Testis (tissue), 2 donors: ENCODE measurements around the gene PLP1.

Experiments
- CTCF ChIP-seq, 3 experiments: fragments of 450-650 bp in 2 of 3; fragments of 200-600 bp in 1 of 3; sonication (generic) in 1 of 3; IDR thresholded peaks; one replicate each; pipeline ENCODE4 v1.5.1; 2016 to 2019; ENCODE audit warnings: antibody characterized with exemption in 3 of 3, mild to moderate bottlenecking in 2 of 3, moderate library complexity in 1 of 3
- POLR2A ChIP-seq: fragments of 450-650 bp; IDR thresholded peaks from one replicate; pipeline ENCODE4 v1.6.1; 2017; ENCODE audit warnings: antibody characterized with exemption, mild to moderate bottlenecking, moderate library complexity

GRCh38 chrX:103730796-103731493 is 45.7 kb upstream of the PLP1 start:
- TF ChIP-seq CTCF (IDR thresholded peaks at IDR 0.05) (no peak), POLR2A (no peak)
